Esophagus squamous epithelium (tissue), 4 donors: ENCODE data around the gene ZNF275.

Experiments
- CTCF ChIP-seq, 6 experiments: fragments of 450-650 bp in 4 of 6; fragments of 200-600 bp in 2 of 6; sonication (generic) in 2 of 6; IDR thresholded peaks; one replicate each; pipeline ENCODE4 v1.5.1; 2016 to 2019; ENCODE audit warnings: antibody characterized with exemption in 6 of 6, mild to moderate bottlenecking in 4 of 6, moderate library complexity in 4 of 6
- POLR2A ChIP-seq, 4 donors: fragments of 450-650 bp; IDR thresholded peaks; one replicate each; pipeline ENCODE4 v1.6.1; 2017; ENCODE audit warnings: antibody characterized with exemption in 4 of 4, mild to moderate bottlenecking in 4 of 4, moderate library complexity in 3 of 4

GRCh38 chrX:153333821-153334653 is at the start of gene ZNF275:
- peak in 2 of 4 donors; percentile 28 to 45 for TF ChIP-seq POLR2A (IDR thresholded peaks at IDR 0.05)
- no peak for TF ChIP-seq CTCF (IDR thresholded peaks at IDR 0.05)
